ENCODE results near the gene CDSN.

GRCh38 chr6:31140643-31141042, 20.4 kb upstream of the CDSN start:
- TF ChIP-seq POLR2A (IDR thresholded peaks at IDR 0.05; ENCODE audit: low read depth, low read length): no peak
- no peak for TF ChIP-seq POLR2AphosphoS5 (IDR thresholded peaks at IDR 0.05; ENCODE audit: low read depth, low read length)
- no peak for TF ChIP-seq TAF1 (IDR thresholded peaks at IDR 0.05; ENCODE audit: low read depth, low read length)
- no peak for TF ChIP-seq POU2F2 (IDR thresholded peaks at IDR 0.05; ENCODE audit: low read depth, low read length)
- no peak for TF ChIP-seq SPI1 (IDR thresholded peaks at IDR 0.05; ENCODE audit: low read depth, low read length)
- TF ChIP-seq PAX5 (IDR thresholded peaks at IDR 0.05; ENCODE audit: insufficient read depth, low read length, severe bottlenecking): no peak

All from GM12891 (cell line).